ENCODE results near the gene GJA4. TPM values are rescaled to one million over a fixed set of nuclear protein-coding genes. Genes with fewer than 3 reads are reported as not detected.
A peak's percentile ranks its signal among the peaks of the same experiment; 100 is the strongest.

The GJA4 gene
- total RNA-seq, 6 donors from 2014 or later: 5.2 to 41.1 (median 19.2) TPM

DNA sequence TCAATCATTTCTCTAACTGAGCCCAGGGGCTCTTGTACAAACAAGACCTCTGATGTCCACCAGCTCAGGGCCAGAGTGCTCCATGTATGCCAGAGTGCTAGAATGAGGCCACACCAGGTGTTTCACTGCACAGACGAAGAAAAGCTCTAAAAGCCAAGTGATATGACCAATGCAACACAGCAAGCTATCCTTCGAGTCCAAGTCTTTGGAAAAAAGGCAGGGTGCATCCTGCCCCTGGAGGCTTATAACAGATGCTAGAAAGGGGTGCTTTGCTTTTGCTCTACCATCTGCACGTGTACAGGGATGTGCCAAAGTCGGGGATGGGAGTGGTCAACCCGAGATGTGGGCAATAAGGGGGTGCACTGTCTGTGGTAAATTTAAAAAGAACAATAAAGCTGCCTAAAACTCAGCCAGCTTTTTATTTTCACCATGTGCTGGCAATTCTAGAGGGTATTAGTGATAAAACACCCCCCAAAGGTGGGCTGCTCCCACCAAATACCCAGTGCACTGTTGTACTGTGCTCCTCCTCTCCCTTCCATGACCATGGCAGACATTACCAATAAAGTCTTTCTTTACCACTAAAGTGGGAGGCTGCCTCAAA lies 34.6 kb downstream of the GJA4 start:
- no peak for DNase-seq
- ATAC-seq (ENCODE audit: low FRiP score in 2 of 2): no peak
- TF ChIP-seq, protein P1, sequence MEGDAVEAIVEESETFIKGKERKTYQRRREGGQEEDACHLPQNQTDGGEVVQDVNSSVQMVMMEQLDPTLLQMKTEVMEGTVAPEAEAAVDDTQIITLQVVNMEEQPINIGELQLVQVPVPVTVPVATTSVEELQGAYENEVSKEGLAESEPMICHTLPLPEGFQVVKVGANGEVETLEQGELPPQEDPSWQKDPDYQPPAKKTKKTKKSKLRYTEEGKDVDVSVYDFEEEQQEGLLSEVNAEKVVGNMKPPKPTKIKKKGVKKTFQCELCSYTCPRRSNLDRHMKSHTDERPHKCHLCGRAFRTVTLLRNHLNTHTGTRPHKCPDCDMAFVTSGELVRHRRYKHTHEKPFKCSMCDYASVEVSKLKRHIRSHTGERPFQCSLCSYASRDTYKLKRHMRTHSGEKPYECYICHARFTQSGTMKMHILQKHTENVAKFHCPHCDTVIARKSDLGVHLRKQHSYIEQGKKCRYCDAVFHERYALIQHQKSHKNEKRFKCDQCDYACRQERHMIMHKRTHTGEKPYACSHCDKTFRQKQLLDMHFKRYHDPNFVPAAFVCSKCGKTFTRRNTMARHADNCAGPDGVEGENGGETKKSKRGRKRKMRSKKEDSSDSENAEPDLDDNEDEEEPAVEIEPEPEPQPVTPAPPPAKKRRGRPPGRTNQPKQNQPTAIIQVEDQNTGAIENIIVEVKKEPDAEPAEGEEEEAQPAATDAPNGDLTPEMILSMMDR (IDR thresholded peaks at IDR 0.05): no peak
- TF ChIP-seq POLR2A (IDR thresholded peaks at IDR 0.05) (no peak), EP300 (IDR thresholded peaks at IDR 0.05) (no peak), POLR2AphosphoS5 (IDR thresholded peaks at IDR 0.05) (no peak)
- 84 to 85% methylated on average over 5 of the region's 5 CpGs for WGBS, 2 donors
- Histone ChIP-seq H3K36me3 (no peaks in the 10 kb centered on the region), H3K27me3 (no peaks in the 10 kb centered on the region), H3K4me1 (peaks cover 6 to 15% (median 10%) of the 10 kb centered on the region in 4 donors), H3K9me3 (no peaks in the 10 kb centered on the region), H3K27ac (no peak overlapping the region), H3K4me3 (no peak overlapping the region)

GRCh38 chr1:34828611-34829010 lies 35.8 kb downstream of the GJA4 start:
- Histone ChIP-seq H3K4me3 (no peak overlapping the region), H3K27me3 (no peaks in the 10 kb centered on the region), H3K9me3 (no peaks in the 10 kb centered on the region), H3K4me1 (peaks cover 6 to 15% (median 12%) of the 10 kb centered on the region in 4 donors), H3K27ac (no peak overlapping the region), H3K36me3 (no peaks in the 10 kb centered on the region)
- DNase-seq: no peak
- ATAC-seq (ENCODE audit: low FRiP score in 2 of 2): peak in 1 of 2 donors; percentile 13
- TF ChIP-seq, protein P1 (IDR thresholded peaks at IDR 0.05): no peak
- WGBS, 2 donors: 84 to 93% methylated on average over 2 of the region's 2 CpGs

- 40 to 73% methylated on average over 1 to 3 of the region's 3 CpGs for WGBS, 2 donors
- no peak for DNase-seq
- Histone ChIP-seq H3K27ac (no peak overlapping the region), H3K27me3 (no peaks in the 10 kb centered on the region), H3K9me3 (no peaks in the 10 kb centered on the region), H3K36me3 (no peaks in the 10 kb centered on the region), H3K4me1 (peaks cover 6 to 15% (median 12%) of the 10 kb centered on the region in 4 donors), H3K4me3 (no peak overlapping the region)
- no peak for ATAC-seq (ENCODE audit: low FRiP score in 2 of 2)
- TF ChIP-seq POLR2AphosphoS5 (IDR thresholded peaks at IDR 0.05) (no peak), POLR2A (IDR thresholded peaks at IDR 0.05) (no peak), EP300 (IDR thresholded peaks at IDR 0.05) (no peak)
- TF ChIP-seq, protein P1 (IDR thresholded peaks at IDR 0.05): no peak
Measured at GRCh38 chr1:34829250-34829649, 36.5 kb downstream of the GJA4 start.

GRCh38 chr1:34831721-34832246 lies 39.0 kb downstream of the GJA4 start:
- ATAC-seq (ENCODE audit: low FRiP score in 2 of 2) (no peak), DNase-seq (no peak)
- 66 to 80% methylated on average over 6 of the region's 6 CpGs for WGBS, 2 donors
- Histone ChIP-seq H3K36me3 (no peaks in the 10 kb centered on the region), H3K9me3 (no peaks in the 10 kb centered on the region), H3K27me3 (no peaks in the 10 kb centered on the region), H3K4me1 (peaks cover 0 to 9% (median 1%) of the 10 kb centered on the region in 4 donors), H3K27ac (peak overlapping the region in 1 of 4 donors; percentile 19), H3K4me3 (no peak overlapping the region)
- TF ChIP-seq POLR2A (IDR thresholded peaks at IDR 0.05) (no peak), EP300 (IDR thresholded peaks at IDR 0.05) (no peak), POLR2AphosphoS5 (IDR thresholded peaks at IDR 0.05) (no peak)
- TF ChIP-seq, protein P1 (IDR thresholded peaks at IDR 0.05): no peak

- H3K27ac ChIP-seq: no peak overlapping the region
- ATAC-seq (ENCODE audit: low FRiP score in 2 of 2) (no peak), DNase-seq (no peak)
- H3K9me3 ChIP-seq: no peaks in the 10 kb centered on the region
- H3K4me1 ChIP-seq: peaks cover 0 to 9% (median 2%) of the 10 kb centered on the region in 4 donors
- H3K27me3 ChIP-seq: no peaks in the 10 kb centered on the region
- WGBS, 2 donors: 70 to 73% methylated on average over 1 of the region's 1 CpG
- H3K4me3 ChIP-seq: no peak overlapping the region
- TF ChIP-seq POLR2A (IDR thresholded peaks at IDR 0.05) (no peak), POLR2AphosphoS5 (IDR thresholded peaks at IDR 0.05) (no peak), EP300 (IDR thresholded peaks at IDR 0.05) (no peak)
- TF ChIP-seq, protein P1 (IDR thresholded peaks at IDR 0.05): no peak
- no peaks in the 10 kb centered on the region for H3K36me3 ChIP-seq
Measured at GRCh38 chr1:34833711-34834110, 40.9 kb downstream of the GJA4 start.

Measured in upper lobe of left lung (tissue), 6 donors.